Astrocyte (in vitro differentiated cells and primary cell): Measurements from ENCODE around the gene DDC. TPM values are rescaled to one million over a fixed set of nuclear protein-coding genes. Genes with fewer than 3 reads are reported as not detected.

Experiments used
- DNase-seq: peaks from one replicate; pipeline ENCODE4 v3.0.0-alpha.2; 2010; ENCODE audit warnings: low read depth
- FAIRE-seq: peaks from 2 replicates; lab custom pipeline; 2011; peaks lifted over from hg19 to GRCh38; lab: Jason Lieb, UNC
- H2AFZ ChIP-seq: 2 replicates; pipeline ENCODE4 v1.6.0; 2012; ENCODE audit warnings: low read depth, low read length, inconsistent platforms
- H3K27ac ChIP-seq: 2 replicates; pipeline ENCODE4 v1.5.1; 2011; ENCODE audit warnings: low read depth, low read length, inconsistent platforms
- H3K27me3 ChIP-seq: 2 replicates; pipeline ENCODE4 v1.6.0; 2011; ENCODE audit warnings: low read length, inconsistent platforms; ENCODE audit not compliant: insufficient read depth
- H3K36me3 ChIP-seq: 2 replicates; pipeline ENCODE4 v1.5.1; 2011; ENCODE audit warnings: low read length, inconsistent platforms; ENCODE audit not compliant: insufficient read depth
- H3K4me1 ChIP-seq: 2 replicates; pipeline ENCODE4 v1.5.1; 2011; ENCODE audit warnings: low read length, inconsistent platforms; ENCODE audit not compliant: insufficient read depth
- H3K4me2 ChIP-seq: 2 replicates; pipeline ENCODE4 v1.6.0; 2012; ENCODE audit warnings: low read length, inconsistent platforms
- H3K4me3 ChIP-seq: 2 replicates; pipeline ENCODE4 v1.5.1; 2011; ENCODE audit warnings: low read depth, mild to moderate bottlenecking, low read length, inconsistent platforms; ENCODE audit not compliant: insufficient read depth
- H3K79me2 ChIP-seq: 2 replicates; pipeline ENCODE4 v1.6.0; 2012; ENCODE audit warnings: mild to moderate bottlenecking, low read length, inconsistent platforms; ENCODE audit not compliant: insufficient read depth
- H3K9ac ChIP-seq: 2 replicates; pipeline ENCODE4 v1.6.0; 2012; ENCODE audit warnings: mild to moderate bottlenecking, low read length, inconsistent platforms
- H3K9me3 ChIP-seq: 2 replicates; pipeline ENCODE4 v1.5.1; 2012; ENCODE audit warnings: low read depth, mild to moderate bottlenecking, low read length, inconsistent platforms; ENCODE audit not compliant: insufficient read depth
- H4K20me1 ChIP-seq: 2 replicates; pipeline ENCODE4 v1.6.0; 2012; ENCODE audit warnings: low read length, inconsistent platforms; ENCODE audit not compliant: insufficient read depth
- H3K27ac Mint-ChIP-seq: one replicate; pipeline ENCODE4 v1.8.0; 2021; ENCODE audit warnings: mild to moderate bottlenecking, mixed read lengths; ENCODE audit not compliant: unreplicated experiment
- H3K27me3 Mint-ChIP-seq: one replicate; pipeline ENCODE4 v1.8.0; 2021; ENCODE audit warnings: low read depth, mixed read lengths; ENCODE audit not compliant: unreplicated experiment
- H3K36me3 Mint-ChIP-seq: one replicate; pipeline ENCODE4 v1.8.0; 2021; ENCODE audit warnings: low read depth, mixed read lengths; ENCODE audit not compliant: unreplicated experiment
- H3K4me1 Mint-ChIP-seq: one replicate; pipeline ENCODE4 v1.8.0; 2021; ENCODE audit warnings: low read depth, mixed read lengths; ENCODE audit not compliant: unreplicated experiment
- H3K4me3 Mint-ChIP-seq: one replicate; pipeline ENCODE4 v1.8.0; 2021; ENCODE audit warnings: mild to moderate bottlenecking, moderate library complexity, mixed read lengths; ENCODE audit not compliant: unreplicated experiment
- H3K9me3 Mint-ChIP-seq: one replicate; pipeline ENCODE4 v1.8.0; 2021; ENCODE audit warnings: mild to moderate bottlenecking, mixed read lengths; ENCODE audit not compliant: unreplicated experiment
- EZH2 ChIP-seq: IDR thresholded peaks from 2 replicates; pipeline ENCODE4 v1.6.1; 2012; ENCODE audit warnings: mild to moderate bottlenecking, low read length, inconsistent platforms; ENCODE audit not compliant: insufficient read depth
- total RNA-seq: library from RNA; stranded (reverse); gene quantifications from 2 replicates; pipeline ENCODE4 v1.2.1, GENCODE V29; 2021
- TF ChIP-seq, protein P1 (sequence below): IDR thresholded peaks from 2 replicates; pipeline ENCODE4 v1.5.1; 2011; ENCODE audit warnings: low read depth, mild to moderate bottlenecking, inconsistent platforms, low read length, moderate library complexity; ENCODE audit not compliant: insufficient read depth

DDC gene
- total RNA-seq, 1 donor from 2014 or later: not detected

DNA sequence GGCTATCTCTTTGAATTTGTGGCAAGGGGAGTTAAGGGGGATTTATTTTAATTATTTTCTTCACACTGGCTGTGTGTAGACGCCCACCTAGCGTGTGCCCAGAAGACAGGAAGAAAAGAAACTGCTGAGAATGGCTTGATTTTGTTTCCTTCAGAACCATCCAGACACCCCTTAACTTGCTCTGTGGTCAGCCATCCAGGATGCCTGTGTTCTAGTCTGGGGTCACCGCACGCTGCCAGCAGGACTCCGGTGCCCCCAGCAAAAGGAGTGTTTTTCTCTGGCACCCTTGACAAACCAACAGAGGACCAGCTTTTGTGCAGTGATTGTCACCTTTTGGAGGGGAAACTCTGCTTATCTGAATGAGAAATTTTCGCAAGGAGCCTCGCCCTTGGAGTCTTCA lies 5.3 kb downstream of the DDC start:
- Histone ChIP-seq H4K20me1 (no peaks in the 10 kb centered on the region), H2AFZ (no peak overlapping the region), H3K79me2 (no peaks in the 10 kb centered on the region), H3K4me3 (no peak overlapping the region), H3K36me3 (no peaks in the 10 kb centered on the region), H3K4me2 (no peak overlapping the region), H3K4me1 (no peaks in the 10 kb centered on the region), H3K9me3 (no peaks in the 10 kb centered on the region), H3K27me3 (peaks cover 22% of the 10 kb centered on the region), H3K27ac (no peak overlapping the region), H3K9ac (no peak overlapping the region)
- H3K4me1 Mint-ChIP-seq: no peaks in the 10 kb centered on the region
- no peak overlapping the region for H3K4me3 Mint-ChIP-seq
- H3K27ac Mint-ChIP-seq: no peak overlapping the region
- no peak for DNase-seq
- FAIRE-seq: no peak
- no peaks in the 10 kb centered on the region for H3K36me3 Mint-ChIP-seq
- peaks cover 53% of the 10 kb centered on the region for H3K27me3 Mint-ChIP-seq
- H3K9me3 Mint-ChIP-seq: no peaks in the 10 kb centered on the region
- TF ChIP-seq, protein P1, sequence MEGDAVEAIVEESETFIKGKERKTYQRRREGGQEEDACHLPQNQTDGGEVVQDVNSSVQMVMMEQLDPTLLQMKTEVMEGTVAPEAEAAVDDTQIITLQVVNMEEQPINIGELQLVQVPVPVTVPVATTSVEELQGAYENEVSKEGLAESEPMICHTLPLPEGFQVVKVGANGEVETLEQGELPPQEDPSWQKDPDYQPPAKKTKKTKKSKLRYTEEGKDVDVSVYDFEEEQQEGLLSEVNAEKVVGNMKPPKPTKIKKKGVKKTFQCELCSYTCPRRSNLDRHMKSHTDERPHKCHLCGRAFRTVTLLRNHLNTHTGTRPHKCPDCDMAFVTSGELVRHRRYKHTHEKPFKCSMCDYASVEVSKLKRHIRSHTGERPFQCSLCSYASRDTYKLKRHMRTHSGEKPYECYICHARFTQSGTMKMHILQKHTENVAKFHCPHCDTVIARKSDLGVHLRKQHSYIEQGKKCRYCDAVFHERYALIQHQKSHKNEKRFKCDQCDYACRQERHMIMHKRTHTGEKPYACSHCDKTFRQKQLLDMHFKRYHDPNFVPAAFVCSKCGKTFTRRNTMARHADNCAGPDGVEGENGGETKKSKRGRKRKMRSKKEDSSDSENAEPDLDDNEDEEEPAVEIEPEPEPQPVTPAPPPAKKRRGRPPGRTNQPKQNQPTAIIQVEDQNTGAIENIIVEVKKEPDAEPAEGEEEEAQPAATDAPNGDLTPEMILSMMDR: no peak
- no peak for TF ChIP-seq EZH2

DNA sequence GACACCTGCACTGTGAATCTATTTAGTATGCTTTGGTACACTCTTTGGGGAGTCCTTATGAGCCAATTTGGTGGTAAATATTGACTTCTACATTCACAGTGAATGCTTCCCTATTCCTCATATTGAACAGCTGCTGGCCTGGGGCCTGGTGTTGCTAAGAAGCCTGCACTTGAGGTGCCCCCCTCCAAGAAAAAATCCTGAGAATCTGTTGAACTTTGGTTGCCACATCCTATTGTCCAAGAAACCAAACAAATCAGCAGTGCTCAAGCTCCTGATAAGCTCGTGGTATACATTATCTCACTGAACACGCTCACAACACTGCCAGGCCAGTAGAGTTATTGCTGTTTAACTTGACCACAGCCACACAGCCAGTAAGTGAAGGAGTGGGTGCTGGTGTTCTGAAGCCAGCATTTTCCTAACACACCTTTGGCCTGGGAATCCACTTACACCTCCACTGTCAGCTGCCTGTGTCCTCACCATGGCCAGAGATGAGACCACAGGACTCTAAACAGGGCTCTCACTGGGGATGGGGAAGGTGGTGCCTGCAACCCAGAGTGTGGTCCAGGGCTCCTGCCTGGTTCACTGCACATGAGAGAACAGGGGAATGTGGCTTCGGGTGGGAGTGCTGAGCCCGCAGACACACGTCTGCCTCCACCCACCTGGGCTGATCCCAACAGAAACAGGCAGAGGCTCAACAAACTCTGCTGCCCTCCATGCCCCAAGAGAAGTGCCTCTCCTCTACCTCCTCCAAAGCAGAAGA lies 6.7 kb downstream of the DDC start:
- Histone ChIP-seq H3K4me1 (no peaks in the 10 kb centered on the region), H3K9ac (no peak overlapping the region), H4K20me1 (no peaks in the 10 kb centered on the region), H3K9me3 (no peaks in the 10 kb centered on the region), H3K4me2 (no peak overlapping the region), H3K27ac (no peak overlapping the region), H3K27me3 (peaks cover 27% of the 10 kb centered on the region), H3K79me2 (no peaks in the 10 kb centered on the region), H2AFZ (no peak overlapping the region), H3K4me3 (no peak overlapping the region), H3K36me3 (no peaks in the 10 kb centered on the region)
- DNase-seq: no peak
- Mint-ChIP-seq H3K36me3 (no peaks in the 10 kb centered on the region), H3K4me3 (no peak overlapping the region), H3K9me3 (no peaks in the 10 kb centered on the region), H3K4me1 (no peaks in the 10 kb centered on the region), H3K27me3 (peaks cover 50% of the 10 kb centered on the region), H3K27ac (no peak overlapping the region)
- no peak for FAIRE-seq
- TF ChIP-seq, protein P1: no peak
- no peak for TF ChIP-seq EZH2

DNA sequence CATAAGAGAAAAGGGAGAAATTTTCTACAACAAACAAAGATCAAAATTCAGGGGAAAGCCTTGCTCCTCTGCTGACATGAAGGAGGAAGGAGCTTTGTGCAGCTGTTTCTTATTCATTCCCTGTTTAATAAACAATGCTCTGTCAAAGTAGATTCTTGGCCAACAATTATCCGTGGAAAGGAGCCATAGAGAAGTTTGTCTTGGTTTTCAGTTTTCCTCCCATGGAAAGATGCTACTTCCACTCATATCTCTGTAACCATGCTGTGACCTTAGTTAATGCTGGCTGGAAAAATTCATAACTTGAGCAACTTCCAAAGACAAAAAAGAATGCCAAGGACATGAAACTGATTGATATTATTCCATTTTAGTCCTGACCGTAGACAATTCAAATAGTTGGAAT lies 8.1 kb downstream of the DDC start:
- FAIRE-seq (no peak), DNase-seq (no peak)
- no peak for TF ChIP-seq EZH2
- TF ChIP-seq, protein P1: no peak
- no peak overlapping the region for H3K4me3 Mint-ChIP-seq
- Histone ChIP-seq H3K4me2 (no peak overlapping the region), H3K79me2 (no peaks in the 10 kb centered on the region), H3K4me1 (no peaks in the 10 kb centered on the region), H2AFZ (no peak overlapping the region), H3K9ac (no peak overlapping the region), H4K20me1 (no peaks in the 10 kb centered on the region), H3K9me3 (no peaks in the 10 kb centered on the region), H3K4me3 (no peak overlapping the region), H3K27me3 (peaks cover 27% of the 10 kb centered on the region), H3K36me3 (no peaks in the 10 kb centered on the region), H3K27ac (no peak overlapping the region)
- no peak overlapping the region for H3K27ac Mint-ChIP-seq
- H3K36me3 Mint-ChIP-seq: no peaks in the 10 kb centered on the region
- peaks cover 50% of the 10 kb centered on the region for H3K27me3 Mint-ChIP-seq
- peaks cover 2% of the 10 kb centered on the region for H3K9me3 Mint-ChIP-seq
- H3K4me1 Mint-ChIP-seq: no peaks in the 10 kb centered on the region
